ENCODE measurements around the gene TAAR6. TPM values are rescaled to one million over a fixed set of nuclear protein-coding genes. Genes with fewer than 3 reads are reported as not detected.

TAAR6 gene
- total RNA-seq, 1 donor = not detected

DNA sequence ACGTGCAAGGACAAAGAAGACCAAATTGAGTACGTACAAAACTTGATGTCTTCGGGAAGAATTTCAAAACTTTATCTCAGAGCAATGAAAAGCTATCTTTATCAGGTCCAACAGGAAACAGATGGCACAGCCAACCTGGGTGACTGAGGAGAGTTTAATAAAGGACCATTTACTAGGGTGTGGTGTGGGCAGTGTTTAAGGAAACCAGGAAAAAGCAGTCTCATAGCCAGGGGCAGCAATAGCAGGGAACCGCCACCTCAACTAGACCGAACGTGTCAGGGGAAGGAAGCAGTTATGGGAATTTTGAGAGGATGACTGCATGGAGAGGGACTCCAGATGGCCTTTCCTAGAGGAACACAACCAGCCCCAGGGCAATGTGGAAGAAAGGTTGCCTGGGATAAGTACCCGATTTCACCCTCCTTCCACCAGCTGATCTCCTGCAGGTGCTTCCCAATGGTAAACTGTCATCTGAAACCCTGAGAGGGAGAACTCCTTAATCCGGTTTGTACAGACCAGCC is 34.6 kb downstream of the TAAR6 start:
- TF ChIP-seq, protein P1, sequence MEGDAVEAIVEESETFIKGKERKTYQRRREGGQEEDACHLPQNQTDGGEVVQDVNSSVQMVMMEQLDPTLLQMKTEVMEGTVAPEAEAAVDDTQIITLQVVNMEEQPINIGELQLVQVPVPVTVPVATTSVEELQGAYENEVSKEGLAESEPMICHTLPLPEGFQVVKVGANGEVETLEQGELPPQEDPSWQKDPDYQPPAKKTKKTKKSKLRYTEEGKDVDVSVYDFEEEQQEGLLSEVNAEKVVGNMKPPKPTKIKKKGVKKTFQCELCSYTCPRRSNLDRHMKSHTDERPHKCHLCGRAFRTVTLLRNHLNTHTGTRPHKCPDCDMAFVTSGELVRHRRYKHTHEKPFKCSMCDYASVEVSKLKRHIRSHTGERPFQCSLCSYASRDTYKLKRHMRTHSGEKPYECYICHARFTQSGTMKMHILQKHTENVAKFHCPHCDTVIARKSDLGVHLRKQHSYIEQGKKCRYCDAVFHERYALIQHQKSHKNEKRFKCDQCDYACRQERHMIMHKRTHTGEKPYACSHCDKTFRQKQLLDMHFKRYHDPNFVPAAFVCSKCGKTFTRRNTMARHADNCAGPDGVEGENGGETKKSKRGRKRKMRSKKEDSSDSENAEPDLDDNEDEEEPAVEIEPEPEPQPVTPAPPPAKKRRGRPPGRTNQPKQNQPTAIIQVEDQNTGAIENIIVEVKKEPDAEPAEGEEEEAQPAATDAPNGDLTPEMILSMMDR (IDR thresholded peaks at IDR 0.05; ENCODE audit: extremely low read depth, low read depth, low read length) = no peak
- H3K4me1 ChIP-seq (ENCODE audit: insufficient read depth, low read length) = no peaks in the 10 kb centered on the region
- H3K36me3 ChIP-seq (ENCODE audit: insufficient read depth, low read length) = no peaks in the 10 kb centered on the region
- no peaks in the 10 kb centered on the region for H4K20me1 ChIP-seq (ENCODE audit: insufficient read depth, low read length)
- no peaks in the 10 kb centered on the region for H3K27me3 ChIP-seq (ENCODE audit: insufficient read depth, low read length)
- no peak for DNase-seq (ENCODE audit: insufficient read length, low spot score, missing footprints)
- no peaks in the 10 kb centered on the region for H3K79me2 ChIP-seq (ENCODE audit: insufficient read depth, low read length)
- no peak overlapping the region for H3K4me2 ChIP-seq (ENCODE audit: insufficient read depth, low read length)
- no peak overlapping the region for H3K27ac ChIP-seq (ENCODE audit: low read depth, low read length)
- H3K4me3 ChIP-seq (ENCODE audit: insufficient read depth, low read length) = no peak overlapping the region
- no peak overlapping the region for H2AFZ ChIP-seq (ENCODE audit: low read length)
- H3K9me3 ChIP-seq (ENCODE audit: low read depth, low read length) = no peaks in the 10 kb centered on the region

DNA sequence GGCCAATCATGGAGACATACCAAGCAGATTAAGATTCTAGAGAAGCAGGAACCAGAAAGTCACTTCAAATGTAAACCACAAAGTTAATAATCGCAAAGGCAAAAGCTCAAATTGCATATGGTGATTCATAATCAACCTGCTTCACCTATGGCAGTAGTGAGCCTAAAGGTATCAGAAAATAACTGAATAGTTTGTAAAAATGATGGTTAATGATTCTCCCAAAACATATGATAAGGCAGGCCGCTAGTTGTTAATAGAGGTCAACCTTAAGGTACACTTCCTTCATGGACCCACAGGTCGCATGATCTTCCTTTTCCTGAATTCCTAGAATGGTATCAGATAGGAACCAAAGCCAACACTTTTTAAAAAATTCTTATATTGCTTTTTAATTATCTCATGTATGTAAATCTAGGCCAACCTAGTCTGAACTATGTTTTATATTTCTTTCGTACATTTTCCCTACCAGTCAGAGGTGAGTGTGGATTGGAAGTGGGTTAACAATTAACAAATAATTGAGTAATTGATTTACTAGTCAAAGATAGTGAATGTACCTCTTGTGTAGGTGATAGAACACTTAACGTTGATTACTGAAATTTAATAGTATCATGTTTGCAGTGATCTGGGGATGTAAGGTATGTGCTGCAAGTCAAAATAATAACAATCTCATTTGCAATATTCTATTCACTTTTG is 37.6 kb downstream of the TAAR6 start:
- H3K27ac ChIP-seq (ENCODE audit: low read depth, low read length) = no peak overlapping the region
- H3K9me3 ChIP-seq (ENCODE audit: low read depth, low read length) = no peaks in the 10 kb centered on the region
- TF ChIP-seq, protein P1 (IDR thresholded peaks at IDR 0.05; ENCODE audit: extremely low read depth, low read depth, low read length) = no peak
- peak; percentile 6 for DNase-seq (ENCODE audit: insufficient read length, low spot score, missing footprints)
- H3K4me1 ChIP-seq (ENCODE audit: insufficient read depth, low read length) = no peaks in the 10 kb centered on the region
- no peaks in the 10 kb centered on the region for H3K36me3 ChIP-seq (ENCODE audit: insufficient read depth, low read length)
- H4K20me1 ChIP-seq (ENCODE audit: insufficient read depth, low read length) = no peaks in the 10 kb centered on the region
- no peak overlapping the region for H2AFZ ChIP-seq (ENCODE audit: low read length)
- no peak overlapping the region for H3K4me2 ChIP-seq (ENCODE audit: insufficient read depth, low read length)
- peaks cover 6% of the 10 kb centered on the region for H3K27me3 ChIP-seq (ENCODE audit: insufficient read depth, low read length)
- no peaks in the 10 kb centered on the region for H3K79me2 ChIP-seq (ENCODE audit: insufficient read depth, low read length)
- no peak overlapping the region for H3K4me3 ChIP-seq (ENCODE audit: insufficient read depth, low read length)

DNA sequence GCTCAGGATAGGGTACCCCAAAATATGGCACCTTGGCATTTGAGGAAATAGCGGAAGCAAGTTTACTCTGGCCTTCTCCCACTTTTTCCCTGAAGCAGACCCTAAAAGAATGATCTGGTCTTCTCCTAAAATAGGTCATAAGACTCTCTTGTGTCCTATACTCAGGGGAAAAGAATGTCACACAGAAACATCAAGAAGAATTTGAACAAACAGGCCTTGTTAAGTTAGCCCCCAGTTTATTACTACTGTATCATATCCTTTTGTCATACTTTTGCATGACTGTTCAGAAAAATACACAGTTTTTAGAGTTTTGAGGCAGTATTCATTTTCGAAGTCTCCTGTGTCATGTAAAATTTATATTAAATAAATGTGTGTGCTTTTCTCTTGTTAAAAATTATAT is 41.5 kb downstream of the TAAR6 start:
- Histone ChIP-seq H2AFZ (ENCODE audit: low read length) (no peak overlapping the region), H3K4me2 (ENCODE audit: insufficient read depth, low read length) (no peak overlapping the region), H3K9me3 (ENCODE audit: low read depth, low read length) (no peaks in the 10 kb centered on the region), H3K4me3 (ENCODE audit: insufficient read depth, low read length) (no peak overlapping the region), H3K36me3 (ENCODE audit: insufficient read depth, low read length) (no peaks in the 10 kb centered on the region), H3K4me1 (ENCODE audit: insufficient read depth, low read length) (no peaks in the 10 kb centered on the region), H4K20me1 (ENCODE audit: insufficient read depth, low read length) (no peaks in the 10 kb centered on the region), H3K27ac (ENCODE audit: low read depth, low read length) (no peak overlapping the region), H3K27me3 (ENCODE audit: insufficient read depth, low read length) (peaks cover 6% of the 10 kb centered on the region), H3K79me2 (ENCODE audit: insufficient read depth, low read length) (no peaks in the 10 kb centered on the region)
- no peak for DNase-seq (ENCODE audit: insufficient read length, low spot score, missing footprints)
- TF ChIP-seq, protein P1 (IDR thresholded peaks at IDR 0.05; ENCODE audit: extremely low read depth, low read depth, low read length) = no peak

DNA sequence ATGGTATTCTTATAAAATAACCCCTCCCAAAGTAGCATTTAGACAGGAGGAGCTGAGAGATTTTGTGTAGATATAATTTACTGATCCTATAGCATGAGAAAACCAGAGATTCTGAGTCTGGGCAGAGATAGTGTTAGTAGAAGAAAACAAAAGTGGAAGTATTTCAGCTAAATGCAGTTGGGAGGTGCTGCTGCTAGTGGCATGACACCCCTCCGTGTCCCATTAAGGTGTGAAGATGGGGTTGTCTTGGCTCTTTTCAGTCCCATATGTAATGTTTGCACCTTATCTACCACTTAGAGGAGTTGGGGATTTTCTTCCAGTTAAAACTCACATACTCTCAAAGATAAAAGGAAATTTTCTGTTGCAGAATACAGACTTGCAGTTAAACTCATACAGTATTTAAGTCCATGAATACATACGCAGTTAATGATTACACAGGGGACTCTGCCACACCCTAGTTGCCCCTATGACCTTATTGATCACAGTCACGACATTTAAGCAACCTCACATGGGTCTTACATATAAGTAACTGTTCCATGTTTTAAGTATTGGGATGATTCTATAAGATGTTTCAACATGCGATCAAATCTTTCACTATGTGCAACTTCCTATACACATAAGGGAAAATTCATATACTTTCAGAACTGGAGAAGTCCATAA is 42.5 kb downstream of the TAAR6 start:
- no peak overlapping the region for H2AFZ ChIP-seq (ENCODE audit: low read length)
- H3K27me3 ChIP-seq (ENCODE audit: insufficient read depth, low read length) = peaks cover 12% of the 10 kb centered on the region
- no peaks in the 10 kb centered on the region for H3K4me1 ChIP-seq (ENCODE audit: insufficient read depth, low read length)
- TF ChIP-seq, protein P1 (IDR thresholded peaks at IDR 0.05; ENCODE audit: extremely low read depth, low read depth, low read length) = no peak
- H3K79me2 ChIP-seq (ENCODE audit: insufficient read depth, low read length) = no peaks in the 10 kb centered on the region
- H4K20me1 ChIP-seq (ENCODE audit: insufficient read depth, low read length) = no peaks in the 10 kb centered on the region
- no peak overlapping the region for H3K4me2 ChIP-seq (ENCODE audit: insufficient read depth, low read length)
- no peaks in the 10 kb centered on the region for H3K9me3 ChIP-seq (ENCODE audit: low read depth, low read length)
- H3K36me3 ChIP-seq (ENCODE audit: insufficient read depth, low read length) = no peaks in the 10 kb centered on the region
- no peak for DNase-seq (ENCODE audit: insufficient read length, low spot score, missing footprints)
- H3K27ac ChIP-seq (ENCODE audit: low read depth, low read length) = no peak overlapping the region
- H3K4me3 ChIP-seq (ENCODE audit: insufficient read depth, low read length) = no peak overlapping the region

Data from osteoblast (primary cell).